ENCODE measurements around the gene ADAMTS12. TPM values are rescaled to one million over a fixed set of nuclear protein-coding genes. Genes with fewer than 3 reads are reported as not detected.
"Not testable (repeated sequence)": the region's sequence is repeated elsewhere in the genome, so short reads cannot be mapped to it uniquely, and the experiment has no call there.

Gene ADAMTS12
- total RNA-seq, 1 experiment from 2014 or later: 6.2 TPM

DNA sequence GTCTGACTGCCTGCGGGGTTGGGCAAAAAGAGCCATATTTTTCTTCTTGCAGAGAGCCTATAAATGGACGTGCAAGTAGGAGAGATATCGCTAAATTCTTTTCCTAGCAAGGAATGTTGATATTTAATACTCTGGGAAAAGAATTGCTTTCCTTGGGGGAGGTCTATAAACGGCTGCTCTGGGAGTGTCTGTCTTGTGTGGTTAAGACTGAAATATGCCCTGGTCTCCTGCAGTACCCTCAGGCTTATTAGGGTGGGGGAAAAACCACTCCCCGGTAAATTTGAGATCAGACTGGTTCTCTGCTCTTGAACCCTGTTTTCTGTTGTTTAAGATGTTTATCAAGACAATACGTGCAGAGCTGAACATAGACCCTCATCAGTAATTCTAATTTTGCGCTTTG, 14.5 kb upstream of the ADAMTS12 start:
- not testable (repeated sequence) for H4K20me1 ChIP-seq (ENCODE audit: control insufficient read depth, insufficient read depth, insufficient read length)

More for the DNA sequence above, 14.5 kb upstream of the ADAMTS12 start:
- DNase-seq; H2BK15ac ChIP-seq (ENCODE audit: low read depth, low read length); H3K56ac ChIP-seq (ENCODE audit: insufficient read length, low read depth, low read length); H2AFZ ChIP-seq (ENCODE audit: low read length); H2AK5ac ChIP-seq (ENCODE audit: insufficient read length, low read length); H2BK5ac ChIP-seq (ENCODE audit: insufficient read length, low read length); H3K27me3 Mint-ChIP-seq (ENCODE audit: low read depth); H3K4me3 Mint-ChIP-seq; H3K18ac ChIP-seq (ENCODE audit: insufficient read length, low read depth, low read length); H3K4me2 ChIP-seq (ENCODE audit: insufficient read depth, insufficient read length, low read length); H3K14ac ChIP-seq (ENCODE audit: insufficient read depth, low read length); H3K9ac ChIP-seq (ENCODE audit: extremely low read depth, insufficient read length, low read length); H3K79me2 ChIP-seq (ENCODE audit: insufficient read depth, low read length); H3K27ac ChIP-seq (ENCODE audit: insufficient read length, low read depth, low read length); H3K23me2 ChIP-seq (ENCODE audit: insufficient read length, low read depth, low read length, poor library complexity, severe bottlenecking); H3K9me3 ChIP-seq (ENCODE audit: control insufficient read depth, low read depth, low read length); H3K4me1 Mint-ChIP-seq; H2BK120ac ChIP-seq (ENCODE audit: low read depth, low read length, poor library complexity, severe bottlenecking); H4K8ac ChIP-seq (replicated peaks; ENCODE audit: insufficient read length, low read depth, low read length); H3K4me1 ChIP-seq (ENCODE audit: insufficient read depth, low read length); H3K4ac ChIP-seq (ENCODE audit: low read depth, low read length); H4K5ac ChIP-seq (ENCODE audit: insufficient read length, low read depth, low read length); H2BK20ac ChIP-seq (ENCODE audit: low read depth, low read length, poor library complexity, severe bottlenecking); H3K23ac ChIP-seq (ENCODE audit: insufficient read length, low read depth, low read length); H4K91ac ChIP-seq (ENCODE audit: insufficient read length, low read depth, low read length); H3K79me1 ChIP-seq (ENCODE audit: insufficient read depth, low read depth, low read length, poor library complexity, severe bottlenecking); H3K27me3 ChIP-seq (ENCODE audit: insufficient read depth, low read length); H2BK12ac ChIP-seq (ENCODE audit: insufficient read length, low read depth, low read length); H3K27ac Mint-ChIP-seq; H3T11ph ChIP-seq (ENCODE audit: low read length): not testable (repeated sequence)
- WGBS (ENCODE audit: extremely low coverage, insufficient read length, low lambda C conversion rate): no CpG with 5 or more reads among the region's 7 CpGs
- Mint-ChIP-seq H3K9me3 (peaks cover 33 to 35% of the 10 kb centered on the region in 2 experiments), H3K36me3 (ENCODE audit: insufficient read depth in 1 of 3, low read depth in 3 of 3) (peaks cover 11 to 37% (median 22%) of the 10 kb centered on the region in 3 experiments)

Measured in H9 (cell line).